PC-3 (cell line): ENCODE results near the gene UQCRQ. TPM values are rescaled to one million over a fixed set of nuclear protein-coding genes. Genes with fewer than 3 reads are reported as not detected.

ENCODE experiments used
- ATAC-seq: fragments of 200-7000 bp; cut with Tn5 transposase; 2 replicates; pipeline ENCODE4 v1.9.1; 2020; ENCODE audit warnings: mild to moderate bottlenecking, moderate library complexity
- BruUV-seq: library from RNA; stranded (reverse); fragments of 400-500 nt; replicated peaks from 2 replicates; lab custom pipeline; 2021; lab: Mats Ljungman, UMichigan
- CTCF ChIA-PET: fragments of 300-600 bp; sonication (Branson Sonifier 250); formaldehyde crosslinking; loops from one replicate; lab custom pipeline; 2022; ENCODE audit warnings: antibody characterized with exemption; lab: Charles Lee
- POLR2A ChIA-PET: fragments of 300-600 bp; sonication (Branson Sonifier 250); formaldehyde crosslinking; loops from one replicate; lab custom pipeline; 2022; ENCODE audit warnings: antibody characterized with exemption; ENCODE audit not compliant: unreplicated experiment; lab: Charles Lee
- DNase-seq: peaks from one replicate; pipeline ENCODE4 v3.0.0-alpha.2; 2015
- H2AFZ ChIP-seq: fragments of 300-600 bp; sonication (generic); 2 replicates; pipeline ENCODE4 v1.6.0; 2016; ENCODE audit warnings: antibody characterized with exemption, low read length
- H3F3A ChIP-seq: fragments of 300-600 bp; sonication (generic); one replicate; pipeline ENCODE4 v1.6.0; 2017; ENCODE audit warnings: antibody characterized with exemption, low read length, control low read depth, mild to moderate bottlenecking; ENCODE audit not compliant: unreplicated experiment
- H3K27ac ChIP-seq: fragments of 300-600 bp; sonication (generic); 2 replicates; pipeline ENCODE4 v1.5.1; 2016; ENCODE audit warnings: mild to moderate bottlenecking, low read length
- H3K27me3 ChIP-seq: fragments of 300-600 bp; sonication (generic); 2 replicates; pipeline ENCODE4 v1.6.1; 2016; ENCODE audit warnings: low read length, mixed read lengths
- H3K36me3 ChIP-seq: fragments of 300-600 bp; sonication (generic); 2 replicates; pipeline ENCODE4 v1.6.1; 2016; ENCODE audit warnings: low read depth, mixed run types, low read length, mixed read lengths
- H3K4me1 ChIP-seq: fragments of 300-600 bp; sonication (generic); 2 replicates; pipeline ENCODE4 v1.5.1; 2016; ENCODE audit warnings: low read length; ENCODE audit not compliant: insufficient read depth
- H3K4me2 ChIP-seq: fragments of 300-600 bp; sonication (generic); 2 replicates; pipeline ENCODE4 v1.6.0; 2016; ENCODE audit warnings: low read length
- H3K4me3 ChIP-seq: fragments of 300-600 bp; sonication (generic); 2 replicates; pipeline ENCODE4 v1.5.1; 2016; ENCODE audit warnings: mild to moderate bottlenecking, low read length, mixed read lengths
- H3K79me2 ChIP-seq: fragments of 300-600 bp; sonication (generic); 2 replicates; pipeline ENCODE4 v1.6.1; 2017; ENCODE audit warnings: low read length, mixed read lengths
- H3K9ac ChIP-seq: fragments of 300-600 bp; sonication (generic); 2 replicates; pipeline ENCODE4 v1.6.0; 2016; ENCODE audit warnings: mild to moderate bottlenecking, low read length
- H3K9me2 ChIP-seq: fragments of 300-600 bp; sonication (generic); replicated peaks from 2 replicates; pipeline ENCODE4 v1.6.1; 2016; ENCODE audit warnings: mixed run types, low read length, mixed read lengths
- H3K9me3 ChIP-seq: fragments of 300-600 bp; sonication (generic); 2 replicates; pipeline ENCODE4 v1.6.1; 2016; ENCODE audit warnings: low read length, mixed read lengths
- H4K20me1 ChIP-seq: fragments of 300-600 bp; sonication (generic); 2 replicates; pipeline ENCODE4 v1.6.1; 2016; ENCODE audit warnings: low read length, mixed read lengths
- EZH2 ChIP-seq: fragments of 300-600 bp; sonication (generic); IDR thresholded peaks from one replicate; pipeline ENCODE4 v1.6.1; 2017; ENCODE audit warnings: antibody characterized with exemption, mild to moderate bottlenecking, low read length; ENCODE audit not compliant: unreplicated experiment
- EZH2phosphoT487 ChIP-seq: fragments of 300-600 bp; sonication (generic); IDR thresholded peaks from 2 replicates; pipeline ENCODE4 v1.6.1; 2018; ENCODE audit warnings: mild to moderate bottlenecking, antibody characterized with exemption, low read length, borderline replicate concordance
- intact Hi-C: fragments of 100-400 bp; cut with micrococcal nuclease; formaldehyde crosslinking; loops from 2 replicates; pipeline ENCODE4 v1.9.0; 2023
- total RNA-seq: library from RNA; depleted of rRNA; stranded (reverse); fragments of >200 nt; gene quantifications from 2 replicates; pipeline ENCODE4 v1.2.3, GENCODE V29; 2014
- TF ChIP-seq, protein P1 (sequence below): fragments of 300-600 bp; sonication (generic); conservative IDR thresholded peaks from 2 replicates; pipeline ENCODE4 v1.5.1; 2017; ENCODE audit warnings: antibody characterized with exemption, low read depth, mild to moderate bottlenecking, low read length

UQCRQ gene
- total RNA-seq, 1 experiment from 2014 or later: 198 TPM

- POLR2A ChIA-PET: no interaction called here
- DNase-seq (no peak), ATAC-seq (no peak)
- TF ChIP-seq, protein P1, sequence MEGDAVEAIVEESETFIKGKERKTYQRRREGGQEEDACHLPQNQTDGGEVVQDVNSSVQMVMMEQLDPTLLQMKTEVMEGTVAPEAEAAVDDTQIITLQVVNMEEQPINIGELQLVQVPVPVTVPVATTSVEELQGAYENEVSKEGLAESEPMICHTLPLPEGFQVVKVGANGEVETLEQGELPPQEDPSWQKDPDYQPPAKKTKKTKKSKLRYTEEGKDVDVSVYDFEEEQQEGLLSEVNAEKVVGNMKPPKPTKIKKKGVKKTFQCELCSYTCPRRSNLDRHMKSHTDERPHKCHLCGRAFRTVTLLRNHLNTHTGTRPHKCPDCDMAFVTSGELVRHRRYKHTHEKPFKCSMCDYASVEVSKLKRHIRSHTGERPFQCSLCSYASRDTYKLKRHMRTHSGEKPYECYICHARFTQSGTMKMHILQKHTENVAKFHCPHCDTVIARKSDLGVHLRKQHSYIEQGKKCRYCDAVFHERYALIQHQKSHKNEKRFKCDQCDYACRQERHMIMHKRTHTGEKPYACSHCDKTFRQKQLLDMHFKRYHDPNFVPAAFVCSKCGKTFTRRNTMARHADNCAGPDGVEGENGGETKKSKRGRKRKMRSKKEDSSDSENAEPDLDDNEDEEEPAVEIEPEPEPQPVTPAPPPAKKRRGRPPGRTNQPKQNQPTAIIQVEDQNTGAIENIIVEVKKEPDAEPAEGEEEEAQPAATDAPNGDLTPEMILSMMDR: no peak
- H3K9ac ChIP-seq: no peak overlapping the region
- no peaks in the 10 kb centered on the region for H3K36me3 ChIP-seq
- H2AFZ ChIP-seq: no peak overlapping the region
- no TSS peak for BruUV-seq
- no peak overlapping the region for H3K4me2 ChIP-seq
- peaks cover 5% of the 10 kb centered on the region for H3K4me1 ChIP-seq
- no peaks in the 10 kb centered on the region for H3K9me2 ChIP-seq
- H3F3A ChIP-seq: no peaks in the 10 kb centered on the region
- intact Hi-C loops: no loop called here
- H3K27me3 ChIP-seq: no peaks in the 10 kb centered on the region
- H3K4me3 ChIP-seq: no peak overlapping the region
- H3K79me2 ChIP-seq: peaks cover 17% of the 10 kb centered on the region; the same call in 1 of the 2 replicates
- CTCF ChIA-PET: interaction anchor here (0.6 kb wide), 1 partner anchor 38 kb away, joined by 3 read pairs; no protein-coding TSS in a partner anchor
- no peak overlapping the region for H3K27ac ChIP-seq
- H3K9me3 ChIP-seq: no peaks in the 10 kb centered on the region
- H4K20me1 ChIP-seq: no peaks in the 10 kb centered on the region
Measured at GRCh38 chr5:132825033-132825833, 41.2 kb upstream of the UQCRQ start.

DNA sequence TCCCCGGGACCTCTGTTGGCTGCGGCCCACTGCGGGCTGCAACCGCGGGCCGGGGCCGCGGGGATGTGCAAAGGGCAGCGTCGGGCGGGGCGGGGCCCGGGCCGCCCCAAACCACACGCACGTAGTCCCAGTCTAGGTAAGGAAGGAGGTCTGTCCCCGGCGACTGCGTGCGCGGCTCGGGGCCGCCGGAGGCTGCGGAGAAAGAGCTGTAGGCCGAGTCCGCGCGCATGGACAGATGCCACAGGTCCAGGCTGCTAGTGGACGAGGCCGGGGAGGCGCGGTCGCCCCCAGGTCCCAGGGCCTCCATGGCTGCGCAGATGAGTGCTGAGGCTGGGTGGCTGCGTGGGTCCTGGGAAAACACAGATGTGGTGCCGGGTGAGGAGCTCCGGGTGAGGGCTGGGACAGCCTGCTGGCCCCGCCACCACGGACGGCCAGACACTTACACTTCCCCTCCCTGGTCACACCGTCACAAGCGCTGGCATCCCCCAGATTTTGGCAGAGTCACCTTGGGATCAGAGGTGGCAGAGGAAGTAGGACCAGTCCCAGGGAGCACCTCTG lies 40.5 kb upstream of the UQCRQ start:
- no peak for ATAC-seq
- no peak for TF ChIP-seq EZH2phosphoT487
- TF ChIP-seq, protein P1: no peak
- TF ChIP-seq EZH2: no peak
- Histone ChIP-seq H3K4me1 (peaks cover 5% of the 10 kb centered on the region), H3K27me3 (no peaks in the 10 kb centered on the region), H3K9me3 (no peaks in the 10 kb centered on the region), H3K4me3 (no peak overlapping the region), H3F3A (no peaks in the 10 kb centered on the region), H3K27ac (no peak overlapping the region), H2AFZ (no peak overlapping the region), H3K4me2 (no peak overlapping the region), H4K20me1 (no peaks in the 10 kb centered on the region), H3K9me2 (no peaks in the 10 kb centered on the region), H3K79me2 (peaks cover 17% of the 10 kb centered on the region; the same call in 1 of the 2 replicates), H3K36me3 (no peaks in the 10 kb centered on the region), H3K9ac (no peak overlapping the region)
- CTCF ChIA-PET: interaction anchor here (0.6 kb wide), 1 partner anchor 37 kb away, joined by 3 read pairs; no protein-coding TSS in a partner anchor
- POLR2A ChIA-PET: no interaction called here
- intact Hi-C loops: no loop called here
- BruUV-seq: no TSS peak
- no peak for DNase-seq
